Hippocampal formation (tissue), 2 donors: ENCODE results near the gene SLX9.
"Not testable (repeated sequence)": the region's sequence is repeated elsewhere in the genome, so short reads cannot be mapped to it uniquely, and the experiment has no call there.

Experiments
- DNase-seq, 2 donors: peaks; one replicate each; lab custom pipeline; 2025; lab: John Stamatoyannopoulos, UW

The SLX9 gene

DNA sequence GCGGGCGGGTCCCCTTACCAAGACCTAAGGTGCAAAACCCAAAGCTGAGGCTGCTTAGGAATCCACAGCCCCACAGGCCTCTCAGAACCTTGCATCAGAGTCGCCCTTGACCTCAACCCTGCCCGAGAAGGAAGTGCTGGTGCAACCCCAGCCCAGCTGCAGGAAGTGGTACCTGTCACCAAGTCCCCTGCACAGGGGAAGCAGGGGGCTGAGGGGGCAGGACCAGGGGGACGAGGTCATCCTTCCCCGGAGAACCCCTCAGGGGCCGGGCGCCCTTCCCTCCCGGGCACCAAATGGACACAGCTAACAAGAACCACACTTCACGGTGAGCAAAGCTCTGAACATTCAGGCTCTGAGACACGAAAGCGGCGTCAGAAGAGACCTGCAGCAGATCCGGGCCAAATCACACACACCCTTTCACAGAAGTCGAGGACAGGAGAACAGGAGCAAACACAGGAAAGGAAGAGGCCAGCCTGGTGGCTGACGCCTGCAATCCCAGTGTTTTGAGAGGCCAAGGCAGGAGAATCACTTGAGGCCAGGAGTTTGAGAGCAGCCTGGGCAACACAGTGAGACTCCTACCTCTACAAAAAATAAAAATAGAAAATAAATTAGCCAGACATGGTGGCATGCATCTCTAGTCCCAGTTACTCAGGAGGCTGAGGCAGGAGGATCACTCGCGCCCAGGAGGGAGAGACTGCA, 25.5 kb upstream of the SLX9 start:
- DNase-seq = no peak

DNA sequence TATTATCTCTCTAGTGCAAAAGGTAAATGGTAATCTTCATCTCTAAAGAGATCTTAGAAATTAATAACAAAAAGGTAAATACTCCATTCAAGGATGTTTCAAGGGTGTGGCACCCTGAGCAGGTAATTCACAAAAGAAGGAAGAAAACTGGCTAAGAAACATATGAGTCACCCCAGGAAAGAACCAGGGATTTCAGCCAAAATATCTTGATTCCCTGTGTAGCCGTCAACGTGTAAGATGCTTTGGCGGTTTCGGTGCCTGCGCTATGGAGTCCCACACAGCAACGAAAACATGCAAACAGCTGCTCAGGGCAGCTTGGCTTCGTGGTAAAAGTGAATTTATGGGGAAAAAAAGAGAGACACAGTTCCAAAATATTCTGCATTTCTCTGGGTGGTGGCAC, 22.9 kb upstream of the SLX9 start:
- DNase-seq = no peak

DNA sequence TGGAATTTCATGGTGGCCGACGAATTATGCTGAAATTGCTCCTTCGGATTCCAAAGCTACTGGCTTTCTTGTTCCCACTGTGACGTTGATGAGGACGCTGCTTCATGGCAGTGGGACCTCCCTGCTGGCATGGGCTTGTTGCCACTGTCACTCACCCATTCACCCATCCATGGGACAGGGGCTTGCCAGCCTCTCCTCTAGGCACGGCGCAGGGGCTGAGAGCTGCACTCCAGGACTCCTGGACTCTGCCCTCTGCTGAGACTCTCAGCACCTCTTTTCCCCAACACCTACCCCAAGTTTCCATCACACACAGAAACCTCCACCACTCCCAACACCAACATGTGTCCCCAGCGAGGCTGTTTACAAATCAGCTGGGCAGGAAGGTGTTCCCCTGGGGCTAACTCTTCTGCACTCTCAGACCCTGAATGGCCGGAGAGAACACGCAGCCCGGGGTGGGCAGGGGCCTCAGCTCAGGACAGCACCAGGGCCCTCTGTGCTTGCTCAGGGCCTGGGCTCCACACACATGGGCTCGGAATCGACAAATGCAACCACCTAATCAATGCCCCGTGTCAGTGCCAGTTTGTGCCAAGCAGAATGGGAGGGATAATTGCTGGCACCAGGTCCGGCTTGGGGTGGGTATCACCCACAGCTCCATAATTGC, 22.3 kb upstream of the SLX9 start:
- no peak for DNase-seq

DNA sequence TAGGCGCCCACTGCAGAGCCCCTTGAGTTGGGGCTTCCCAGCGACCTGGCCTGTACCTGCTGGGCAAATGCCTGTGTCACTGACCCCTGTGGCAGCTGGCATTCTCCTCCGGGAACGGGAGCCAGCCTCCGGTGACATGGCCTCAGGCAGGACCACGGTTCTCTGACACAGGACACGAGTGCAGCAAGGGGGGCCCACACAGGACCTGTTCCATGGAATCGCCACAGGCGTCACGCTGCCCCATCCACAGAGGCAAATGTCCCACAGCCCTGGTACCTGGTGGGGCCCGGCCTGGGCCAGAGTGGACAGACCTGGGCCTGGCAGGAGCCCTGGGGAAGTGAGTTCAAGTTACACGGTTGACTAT, 21.7 kb upstream of the SLX9 start:
- DNase-seq = no peak

DNA sequence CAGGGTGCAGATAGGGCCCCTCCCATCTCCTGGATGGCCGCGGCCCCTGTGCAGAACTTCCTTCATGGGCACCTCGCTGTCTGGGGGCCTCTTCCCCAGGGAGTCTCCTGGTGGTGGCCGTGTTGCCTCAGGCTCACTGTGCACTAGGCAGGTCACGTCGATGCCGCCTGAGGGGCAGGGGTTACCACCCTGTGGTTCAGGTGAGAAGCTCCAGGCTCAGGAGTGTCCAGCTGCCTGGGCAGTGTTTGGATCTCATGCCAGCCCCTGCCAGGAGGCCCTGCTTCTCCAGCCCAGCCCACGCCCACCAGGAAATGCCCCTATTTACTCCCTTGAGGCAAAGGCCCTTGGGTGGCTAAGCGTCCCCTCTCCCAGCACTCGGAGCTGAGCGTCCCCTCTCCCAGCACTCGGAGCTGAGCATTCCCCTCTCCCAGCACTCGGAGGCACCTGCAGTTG, 21.2 kb upstream of the SLX9 start:
- no peak for DNase-seq

DNA sequence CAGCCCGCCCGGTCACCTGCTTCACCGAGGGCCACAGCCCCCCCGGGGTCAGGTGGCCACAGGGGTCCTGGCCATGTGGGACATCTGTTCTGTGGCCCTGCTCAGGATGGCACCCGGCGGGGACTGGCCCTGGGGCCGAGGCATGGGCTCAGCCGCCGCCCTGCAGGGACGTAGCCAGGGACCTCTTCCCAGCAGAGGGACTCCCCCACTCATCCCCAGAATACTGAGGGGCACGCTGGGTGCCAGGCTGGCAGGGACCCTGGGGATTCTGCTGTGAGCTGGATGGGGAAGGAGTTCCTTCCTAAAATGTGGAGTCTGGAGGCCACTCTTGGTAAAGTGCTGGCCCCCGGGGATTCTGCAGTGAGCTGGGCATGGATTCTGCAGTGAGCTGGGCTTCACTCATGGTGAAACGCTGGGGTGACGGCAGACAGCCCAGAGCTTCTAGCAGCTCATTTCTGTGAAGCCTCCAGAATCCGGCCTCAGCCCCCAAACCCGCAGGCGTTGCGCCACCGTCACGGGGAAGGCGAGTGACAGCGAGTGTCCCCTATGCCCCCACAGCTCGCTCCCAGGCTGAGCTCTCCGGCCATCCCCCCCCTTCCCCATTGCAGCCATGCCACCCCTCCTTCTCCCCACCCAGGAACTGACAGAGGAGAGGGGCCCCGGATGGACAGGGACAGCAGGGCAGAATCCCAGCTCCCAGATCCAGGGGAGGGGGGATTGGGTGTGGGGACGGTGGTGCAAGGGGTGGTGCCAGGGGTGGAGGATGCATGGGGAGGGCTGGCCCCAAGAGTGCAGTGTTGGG, 20.5 kb upstream of the SLX9 start:
- DNase-seq = no peak

DNA sequence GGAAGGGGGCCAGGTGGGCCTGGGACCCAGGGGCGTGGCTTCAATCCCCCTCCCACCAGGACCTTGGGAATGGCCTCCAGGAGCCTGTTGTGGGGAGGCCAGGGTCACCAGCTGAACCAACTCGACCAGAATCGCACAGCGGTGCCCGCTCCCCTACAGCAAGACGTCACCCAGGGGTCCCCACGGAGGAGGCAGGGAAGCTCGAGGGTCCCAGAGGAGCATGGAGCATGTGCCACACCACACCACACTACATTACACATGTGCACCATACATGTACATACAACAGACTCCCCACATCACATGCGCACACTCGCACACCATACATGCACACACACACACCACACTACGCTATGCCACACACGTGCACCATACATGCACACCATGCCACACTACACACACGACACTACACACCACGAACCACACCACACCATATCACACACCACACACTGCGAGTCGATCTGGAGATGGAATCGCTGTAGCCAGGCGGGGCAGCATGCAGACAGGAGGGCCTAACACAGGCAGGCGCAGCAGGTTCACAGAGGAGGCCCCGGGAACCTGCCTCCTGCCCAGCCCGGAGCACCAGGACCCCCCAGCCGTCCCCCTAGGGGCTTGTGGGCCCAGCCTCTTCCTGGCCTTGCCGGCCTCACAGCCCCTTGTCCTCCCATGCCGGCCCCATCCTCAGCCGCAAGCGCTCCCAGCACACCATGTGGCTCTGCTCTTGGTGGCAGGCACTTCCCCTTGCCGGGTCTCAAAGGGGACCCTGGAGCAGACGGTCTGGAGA, 19.7 kb upstream of the SLX9 start:
- no peak for DNase-seq

DNA sequence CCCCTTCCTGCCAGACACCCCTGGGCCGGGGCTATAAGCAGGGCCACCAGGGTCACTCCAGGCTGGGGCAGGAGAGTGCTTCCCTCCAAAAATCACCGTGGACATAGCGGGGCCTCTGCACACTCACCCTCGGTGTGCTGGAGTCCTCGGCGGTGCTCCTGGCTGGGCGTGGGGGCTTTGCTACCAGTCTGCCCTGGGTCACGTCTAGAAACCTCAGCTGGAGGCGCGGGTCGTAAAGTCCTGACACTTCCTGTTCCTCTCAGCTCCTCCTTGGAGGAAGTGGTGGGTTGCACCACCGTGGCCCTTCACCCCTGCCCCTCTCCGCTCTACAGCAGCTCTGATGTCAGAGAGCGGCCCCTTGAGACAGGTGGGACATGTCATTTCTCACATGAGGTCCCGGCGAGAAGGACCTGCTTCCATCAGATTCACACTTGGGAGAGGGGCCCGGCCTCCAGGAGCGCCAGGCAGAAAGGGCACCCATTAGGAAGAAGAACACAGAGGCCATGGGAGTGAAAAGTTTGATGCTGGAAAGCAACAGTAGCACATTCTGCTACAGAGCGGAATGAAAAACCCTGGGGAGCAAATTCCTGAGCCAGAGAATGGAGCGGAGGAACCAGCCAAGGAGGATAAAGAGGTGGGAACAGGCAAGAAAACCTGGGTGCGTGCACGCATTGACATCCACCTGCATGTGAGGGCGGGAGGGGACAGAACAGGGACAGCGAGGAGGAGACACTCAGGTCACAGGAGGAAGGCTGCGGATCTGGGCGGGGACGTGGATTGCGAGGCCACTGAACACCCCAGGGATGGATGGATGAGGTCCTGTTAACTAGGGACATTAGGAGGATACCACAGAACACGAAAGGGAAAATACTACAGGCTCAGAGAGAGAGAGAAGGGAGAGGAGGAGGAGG, 18.9 kb upstream of the SLX9 start, which contains the start of gene ITGB2:
Gene ITGB2, minus strand, starts transcription at position 206 of the 911 bp plus-strand sequence. CDS start 10,117 bp downstream, outside the sequence.
- DNase-seq = no peak

DNA sequence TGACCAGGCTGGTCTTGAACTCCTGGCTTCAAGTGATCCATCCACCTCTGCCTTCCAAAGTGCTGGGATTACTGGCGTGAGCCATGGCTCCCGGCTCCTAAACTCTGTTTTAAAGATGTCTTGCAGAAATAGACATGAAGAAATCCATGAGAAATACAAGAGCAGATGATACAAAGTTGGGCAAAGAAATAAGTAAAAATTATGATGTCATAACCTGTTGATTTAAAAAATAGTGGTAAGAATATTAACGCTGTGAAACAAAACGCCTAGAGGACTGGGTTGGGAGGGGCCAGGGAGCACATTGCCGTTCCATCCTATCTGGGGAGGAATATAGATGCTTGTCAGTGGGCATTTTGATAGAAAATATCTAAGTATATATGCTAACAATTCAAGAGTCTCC, 17.9 kb upstream of the SLX9 start:
- no peak for DNase-seq

DNA sequence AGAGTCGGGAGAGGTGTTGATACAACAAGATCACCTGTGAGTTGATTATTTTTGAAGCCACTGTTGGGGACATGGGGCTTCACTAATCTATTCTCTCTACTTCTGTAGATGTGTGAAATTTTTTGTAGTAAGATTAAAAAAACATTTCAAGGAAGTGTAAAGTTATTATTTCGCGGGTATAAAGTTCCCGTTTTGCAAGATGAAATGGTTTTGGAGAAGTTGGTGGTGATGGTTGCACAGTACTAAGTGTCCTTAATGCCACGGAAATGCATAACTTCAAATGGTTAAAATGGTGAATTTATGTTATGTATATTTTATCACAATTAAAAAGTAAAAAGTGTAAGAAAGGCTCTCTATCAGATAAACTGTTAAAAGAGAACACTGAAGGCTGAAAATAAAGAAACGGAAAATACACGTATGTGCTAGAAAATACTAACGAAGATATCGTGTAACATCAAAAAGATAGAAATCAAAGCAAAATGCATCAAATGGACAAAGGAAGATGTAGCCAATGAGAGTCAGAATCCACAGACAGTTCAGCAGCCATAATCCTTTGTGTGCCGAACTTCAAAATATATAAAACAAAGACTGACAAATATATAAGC, 16.2 kb upstream of the SLX9 start:
- DNase-seq = no peak

DNA sequence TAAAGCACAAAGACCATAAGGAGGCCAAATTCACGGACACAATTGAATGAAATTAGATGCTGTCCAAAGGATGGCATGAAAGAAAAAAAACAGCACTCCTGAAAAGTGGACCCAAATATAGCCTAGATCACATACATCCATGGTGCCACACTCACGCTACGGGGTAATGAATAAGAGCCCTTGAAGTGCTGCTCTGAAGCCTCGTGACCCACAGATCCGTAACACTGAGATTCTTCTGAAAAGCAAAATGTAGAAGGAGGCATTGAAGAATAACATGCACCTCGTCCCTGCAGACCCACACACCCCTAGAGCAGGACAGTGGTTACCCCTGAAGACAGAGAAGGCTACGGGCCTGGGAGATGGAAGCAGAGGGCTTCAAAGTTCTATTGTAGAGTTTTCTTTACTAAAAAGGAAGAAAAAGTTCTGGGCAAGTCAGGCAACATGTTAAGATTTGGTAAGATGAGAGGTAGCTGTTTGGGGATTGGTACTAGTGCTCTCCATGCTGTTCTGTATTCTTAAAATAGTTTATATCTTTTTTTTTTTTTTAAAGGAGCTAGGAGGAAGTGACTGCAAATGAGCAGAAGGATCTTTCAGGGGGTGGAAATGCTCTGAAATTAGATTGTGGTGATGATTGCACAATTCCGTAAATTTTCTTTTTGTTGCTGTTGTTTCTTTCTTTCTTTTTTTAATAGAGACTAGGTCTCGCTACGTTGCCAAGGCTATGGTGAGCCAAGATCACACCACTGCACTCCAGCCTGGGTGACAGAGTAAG, 15.0 kb upstream of the SLX9 start:
- DNase-seq = no peak

DNA sequence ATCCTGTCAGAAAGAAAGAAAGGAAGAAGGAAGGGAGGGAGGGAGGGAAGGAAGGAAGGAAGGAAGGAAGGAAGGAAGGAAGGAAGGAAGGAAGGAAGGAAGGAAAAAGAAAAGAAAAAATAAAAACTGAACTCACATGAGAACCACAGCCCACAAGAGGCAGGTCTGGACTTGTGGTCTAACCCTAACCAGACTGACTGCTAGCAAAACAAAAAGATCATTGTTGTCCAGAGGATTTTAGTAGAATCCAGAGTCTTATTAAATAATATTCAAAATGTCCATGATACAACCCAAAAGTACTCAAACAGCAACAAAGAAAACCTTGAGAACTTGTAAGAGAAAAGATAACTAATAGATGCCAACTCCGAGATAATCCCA, 14.5 kb upstream of the SLX9 start:
- no peak for DNase-seq

DNA sequence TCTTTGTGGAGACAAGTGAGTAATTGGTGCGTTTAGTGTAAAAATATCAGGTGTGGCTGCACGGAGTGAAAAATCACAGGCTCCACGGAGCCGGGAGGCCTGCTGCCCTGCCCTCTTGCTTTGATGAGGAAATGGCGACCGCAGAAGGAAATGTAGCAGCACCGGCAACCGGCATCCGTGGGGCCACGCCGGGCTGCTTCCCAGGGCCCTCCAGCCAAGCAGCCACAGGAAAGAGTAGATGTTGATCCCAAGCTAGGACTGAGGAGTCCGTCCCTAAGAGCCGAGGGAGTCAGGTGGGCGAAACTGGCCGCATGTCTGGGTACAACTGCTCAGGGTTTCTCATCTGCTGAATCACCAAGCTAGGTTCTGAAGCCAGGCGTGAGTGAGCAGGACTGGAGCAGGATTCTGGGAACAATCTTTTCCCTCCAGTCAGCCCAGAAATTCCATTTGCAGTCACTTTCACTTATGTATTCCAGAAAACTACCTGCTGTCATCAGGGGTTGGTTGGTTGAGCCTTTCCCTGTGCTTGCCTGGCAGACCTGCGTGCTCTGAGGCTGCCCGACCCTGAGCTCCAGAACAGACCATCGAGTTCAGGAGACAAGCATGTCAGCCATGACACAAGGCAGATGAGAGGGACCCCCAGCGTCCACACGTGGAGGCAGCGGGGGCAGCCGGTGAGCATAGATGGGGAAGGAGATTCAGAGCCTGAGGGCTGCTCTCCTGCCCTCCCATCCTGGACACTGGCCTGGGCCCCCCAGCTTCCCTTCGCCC, 13.3 kb upstream of the SLX9 start:
- DNase-seq = no peak

DNA sequence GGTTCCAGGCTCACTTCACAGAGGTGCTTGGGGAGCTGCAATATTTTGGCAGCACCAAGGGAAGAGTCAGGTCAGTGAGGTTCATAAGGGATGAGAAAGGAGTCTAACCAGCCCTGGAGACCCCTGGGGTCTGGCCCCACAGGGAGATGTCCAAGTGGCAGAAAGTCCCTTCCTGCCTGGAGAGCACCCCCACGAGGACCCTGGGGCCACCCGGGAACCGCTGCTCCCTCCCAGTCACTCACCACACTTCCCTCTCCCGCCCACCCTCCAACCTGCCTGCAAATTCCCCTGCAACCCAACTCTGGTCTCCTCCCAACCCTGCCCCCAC, 12.6 kb upstream of the SLX9 start:
- no peak for DNase-seq

DNA sequence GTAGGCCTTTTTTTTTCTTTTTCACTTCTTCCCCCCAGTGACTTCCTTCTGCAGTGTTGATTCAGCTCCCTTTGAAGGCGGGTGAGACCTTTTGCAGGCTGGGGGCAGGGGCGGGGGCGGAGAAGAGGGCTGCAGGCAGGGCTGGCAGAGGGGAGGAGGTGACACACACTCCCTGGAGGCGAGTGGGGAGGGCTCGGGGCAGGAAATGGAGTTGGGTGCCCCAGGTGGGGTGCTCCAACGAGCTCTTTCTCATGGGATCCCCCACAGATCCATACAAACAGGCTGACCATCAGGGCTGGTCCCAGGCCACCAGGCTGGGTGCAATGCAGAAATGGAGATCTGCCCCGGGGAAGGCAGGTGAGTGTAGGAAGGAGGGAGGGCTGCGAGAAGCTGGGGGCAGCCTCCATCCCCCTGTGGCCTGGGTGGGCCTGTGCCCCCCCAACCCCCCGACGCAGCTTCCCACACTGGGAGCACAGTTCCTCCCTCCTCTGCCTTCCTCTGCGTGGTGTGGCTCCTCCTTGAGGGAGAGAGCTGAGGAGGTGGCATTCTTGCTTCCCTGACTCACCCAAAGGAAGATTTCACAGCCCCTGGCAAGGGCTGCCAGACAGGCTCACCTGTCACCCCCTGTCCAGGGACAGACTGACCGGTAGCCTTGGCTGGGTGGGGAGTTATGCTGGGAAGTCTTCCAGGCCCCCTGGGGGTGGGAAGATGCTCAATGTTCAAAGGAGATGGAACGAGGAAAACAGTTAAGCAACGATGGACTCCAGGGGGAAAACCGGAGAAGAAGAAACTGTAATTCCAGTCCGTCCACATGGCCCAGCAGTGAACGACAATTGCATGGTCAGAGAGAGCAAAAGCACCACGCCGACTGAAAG, 12.0 kb upstream of the SLX9 start:
- DNase-seq = no peak

DNA sequence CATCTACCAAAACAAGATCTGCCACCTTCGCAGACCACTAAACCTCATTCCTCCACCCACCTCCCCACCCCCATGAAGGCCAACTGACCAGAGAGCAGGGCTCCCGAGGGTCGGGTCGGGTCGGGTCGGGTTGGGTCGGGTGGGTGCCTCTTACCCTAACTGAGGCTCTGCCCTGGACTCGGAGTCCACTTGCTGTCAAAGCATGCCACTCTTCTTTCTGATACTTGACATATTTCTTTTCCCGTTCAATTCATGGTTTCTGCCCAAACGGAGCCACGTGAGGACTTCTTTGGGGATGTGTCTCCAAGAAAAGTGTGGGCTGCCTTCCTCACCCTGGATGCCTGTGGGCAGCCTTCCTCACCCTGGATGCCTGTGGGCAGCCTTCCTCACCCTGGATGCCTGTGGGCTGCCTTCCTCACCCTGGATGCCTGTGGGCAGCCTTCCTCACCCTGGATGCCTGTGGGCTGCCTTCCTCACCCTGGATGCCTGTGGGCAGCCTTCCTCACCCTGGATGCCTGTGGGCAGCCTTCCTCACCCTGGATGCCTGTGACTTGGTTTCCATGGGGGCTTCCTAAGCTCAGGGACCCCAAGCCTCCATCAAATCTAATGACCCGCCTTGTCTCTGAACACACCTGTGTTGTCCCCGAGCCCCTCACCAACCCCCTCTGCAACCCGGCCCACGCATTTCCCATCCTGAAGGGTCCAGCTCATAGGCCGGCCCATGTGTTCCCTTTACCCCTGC, 11.2 kb upstream of the SLX9 start:
- not testable (repeated sequence) for DNase-seq

DNA sequence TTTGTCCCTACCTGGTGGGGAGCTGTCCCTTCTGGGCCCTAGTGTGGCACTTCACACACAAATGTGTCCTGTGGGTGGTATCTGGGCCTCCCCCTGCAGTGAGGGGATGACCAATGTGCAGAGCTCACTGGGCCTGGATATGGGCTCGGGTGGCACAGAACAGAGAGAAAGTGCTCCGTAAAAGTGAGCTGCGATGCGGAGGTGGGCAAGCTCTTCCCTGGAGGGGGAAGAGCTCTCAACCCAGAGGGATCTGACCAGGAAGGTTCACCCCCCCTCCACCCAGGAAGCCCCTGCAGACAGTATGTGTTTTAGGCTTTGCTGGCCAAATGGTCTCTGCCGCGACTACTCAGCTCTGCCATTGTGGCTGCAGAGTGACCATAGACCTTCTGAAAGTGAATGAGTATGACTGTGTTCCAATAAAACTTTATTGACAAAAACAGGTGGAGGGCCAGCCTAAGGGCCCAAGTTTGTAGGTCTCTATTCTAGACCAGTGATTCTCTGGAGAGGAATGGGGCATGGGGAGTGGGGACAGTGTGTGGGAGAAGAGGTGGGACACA, 10.5 kb upstream of the SLX9 start:
- DNase-seq = no peak
